SJCRH30 (cell line): ENCODE data around the gene CLDN4. TPM values are rescaled to one million over a fixed set of nuclear protein-coding genes. Genes with fewer than 3 reads are reported as not detected.
A peak's percentile ranks its signal among the peaks of the same experiment; 100 is the strongest.
"Not testable (repeated sequence)": the region's sequence is repeated elsewhere in the genome, so short reads cannot be mapped to it uniquely, and the experiment has no call there.

ENCODE experiments used
- DNase-seq, 2 experiments: peaks; one replicate each; pipeline ENCODE4 v3.0.0-alpha.2; 2015 to 2020
- H3K27ac ChIP-seq: fragments of 250-450 bp; sonication (Bioruptor Pico); 2 replicates; pipeline ENCODE4 v1.5.1; 2020; ENCODE audit warnings: mild to moderate bottlenecking, moderate library complexity
- H3K27me3 ChIP-seq: fragments of 250-450 bp; sonication (Bioruptor Pico); 2 replicates; pipeline ENCODE4 v1.5.1; 2020; ENCODE audit warnings: mild to moderate bottlenecking, moderate library complexity
- H3K36me3 ChIP-seq: fragments of 250-450 bp; sonication (Bioruptor Pico); 2 replicates; pipeline ENCODE4 v1.5.1; 2020; ENCODE audit warnings: mild to moderate bottlenecking, moderate library complexity
- H3K4me1 ChIP-seq: fragments of 250-450 bp; sonication (Bioruptor Pico); 2 replicates; pipeline ENCODE4 v1.5.1; 2020; ENCODE audit warnings: mild to moderate bottlenecking, moderate library complexity
- H3K4me3 ChIP-seq: fragments of 250-450 bp; sonication (Bioruptor Pico); 2 replicates; pipeline ENCODE4 v1.5.1; 2020; ENCODE audit warnings: mild to moderate bottlenecking, moderate library complexity
- H3K9me3 ChIP-seq: fragments of 250-450 bp; sonication (Bioruptor Pico); replicated peaks from 2 replicates; pipeline ENCODE4 v1.5.1; 2020; ENCODE audit warnings: mild to moderate bottlenecking, moderate library complexity
- total RNA-seq: library from RNA; depleted of rRNA; stranded (reverse); fragments of >200 nt; shearing (Covaris generic); gene quantifications from 2 replicates; pipeline ENCODE4 v1.2.3, GENCODE V29; 2014

CLDN4 gene
- total RNA-seq, 1 experiment from 2014 or later = 0.06 TPM

DNA sequence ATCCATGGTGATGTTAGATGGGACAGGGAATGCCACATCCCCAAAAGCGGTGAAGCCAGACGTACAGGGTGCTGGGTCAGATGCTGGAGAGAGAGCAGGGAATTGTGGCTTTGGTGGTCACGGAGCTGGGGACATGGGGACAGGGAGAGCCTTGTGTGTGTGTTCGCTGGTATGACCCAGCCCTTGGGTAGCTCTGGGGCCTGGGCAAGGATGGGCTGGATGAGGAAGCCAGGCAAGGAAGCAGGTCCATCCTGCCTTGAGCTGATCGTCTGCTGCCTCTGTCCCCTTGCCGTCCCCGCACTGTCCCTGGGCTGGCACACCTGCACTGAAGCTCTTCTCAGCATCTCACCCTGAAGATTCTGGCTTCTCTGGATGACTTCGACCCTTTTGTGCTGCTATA is 15.4 kb upstream of the CLDN4 start:
- no peaks in the 10 kb centered on the region for H3K27me3 ChIP-seq
- H3K36me3 ChIP-seq = no peaks in the 10 kb centered on the region
- H3K4me1 ChIP-seq = no peaks in the 10 kb centered on the region
- DNase-seq = no peak
- no peaks in the 10 kb centered on the region for H3K9me3 ChIP-seq
- no peak overlapping the region for H3K4me3 ChIP-seq
- no peak overlapping the region for H3K27ac ChIP-seq

DNA sequence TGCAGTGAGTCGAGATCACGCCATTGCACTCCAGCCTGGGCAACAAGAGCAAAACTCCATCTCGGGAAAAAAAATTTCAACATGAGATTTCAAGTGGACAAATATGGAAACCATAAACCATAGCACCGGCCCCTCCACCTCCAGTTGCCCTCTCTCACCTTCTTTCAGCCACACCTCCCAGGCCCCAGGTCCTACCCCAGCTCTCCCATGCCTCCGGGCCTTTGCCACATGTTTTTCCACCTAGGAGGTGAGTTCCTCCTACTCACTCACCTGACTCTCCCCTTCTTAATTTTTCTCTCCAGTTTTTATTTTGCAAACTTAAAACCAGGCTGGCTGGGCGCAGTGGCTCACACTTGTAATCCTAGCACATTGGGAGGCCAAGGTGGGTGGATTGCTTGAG is 13.7 kb upstream of the CLDN4 start:
- DNase-seq = no peak
- H3K9me3 ChIP-seq = no peaks in the 10 kb centered on the region
- H3K27me3 ChIP-seq = no peaks in the 10 kb centered on the region

DNA sequence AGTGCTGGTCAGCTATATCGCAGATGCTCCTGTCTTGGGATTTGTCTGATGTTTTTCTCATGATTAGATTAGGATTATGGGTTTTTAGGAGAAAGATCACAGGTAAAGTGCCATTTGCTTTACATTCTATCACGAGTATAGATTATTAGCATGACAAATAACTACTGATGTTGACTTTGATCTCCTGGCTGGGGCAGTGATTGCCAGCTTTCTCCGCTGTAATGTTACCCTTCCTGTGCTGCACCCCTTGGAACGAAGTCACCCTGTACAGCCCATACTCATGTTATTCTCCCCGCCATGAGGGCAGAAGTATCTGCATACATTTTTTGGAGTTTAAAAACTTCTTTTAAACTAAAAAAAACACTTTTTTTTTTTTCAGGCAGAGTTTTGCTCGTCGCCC is 10.8 kb upstream of the CLDN4 start:
- H3K27ac ChIP-seq = no peak overlapping the region
- no peaks in the 10 kb centered on the region for H3K9me3 ChIP-seq
- H3K36me3 ChIP-seq = no peaks in the 10 kb centered on the region
- no peak for DNase-seq
- H3K27me3 ChIP-seq = no peaks in the 10 kb centered on the region; the same call in 1 of the 2 replicates
- H3K4me3 ChIP-seq = no peak overlapping the region
- H3K4me1 ChIP-seq = peaks cover 9% of the 10 kb centered on the region; the same call in 1 of the 2 replicates

More for the DNA sequence above, 13.7 kb upstream of the CLDN4 start:
- Histone ChIP-seq H3K27ac (no peak overlapping the region), H3K4me1 (no peaks in the 10 kb centered on the region), H3K36me3 (no peaks in the 10 kb centered on the region), H3K4me3 (no peak overlapping the region)

DNA sequence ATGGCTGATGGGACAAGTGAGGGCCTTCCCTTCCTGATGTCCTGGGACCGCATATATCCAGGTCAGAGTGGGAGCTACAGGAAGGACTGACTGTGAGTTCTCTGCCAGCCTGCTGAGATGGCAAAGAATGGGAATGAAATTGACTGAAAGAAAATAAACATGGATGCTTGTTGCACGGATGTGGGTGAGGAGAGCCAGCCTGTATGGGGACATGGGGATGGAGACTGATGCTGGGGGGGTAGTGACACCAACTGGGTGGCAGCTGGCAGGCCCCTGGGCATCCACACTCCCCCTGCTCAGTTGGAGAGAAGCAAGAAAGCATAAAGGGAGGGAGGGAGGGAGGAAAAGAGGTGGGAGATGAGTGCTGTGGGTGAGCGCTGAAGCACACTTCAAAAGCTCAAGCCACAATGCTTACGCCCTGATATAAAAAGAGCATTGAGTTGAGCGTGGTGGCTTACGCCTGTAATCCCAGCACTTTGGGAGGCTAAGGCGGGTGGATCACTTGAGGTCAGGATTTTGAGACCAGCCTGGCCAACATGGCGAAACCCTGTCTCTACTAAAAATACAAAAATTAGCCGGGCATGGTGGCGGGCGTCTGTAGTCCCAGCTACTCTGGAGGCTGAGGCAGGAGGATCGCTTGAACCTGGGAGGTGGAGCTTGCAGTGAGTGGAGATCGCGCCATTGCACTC is 9.1 kb upstream of the CLDN4 start:
- H3K4me3 ChIP-seq, H3K27me3 ChIP-seq, H3K36me3 ChIP-seq, H3K27ac ChIP-seq, H3K9me3 ChIP-seq, DNase-seq: not testable (repeated sequence)
- H3K4me1 ChIP-seq = peaks cover 18% of the 10 kb centered on the region

DNA sequence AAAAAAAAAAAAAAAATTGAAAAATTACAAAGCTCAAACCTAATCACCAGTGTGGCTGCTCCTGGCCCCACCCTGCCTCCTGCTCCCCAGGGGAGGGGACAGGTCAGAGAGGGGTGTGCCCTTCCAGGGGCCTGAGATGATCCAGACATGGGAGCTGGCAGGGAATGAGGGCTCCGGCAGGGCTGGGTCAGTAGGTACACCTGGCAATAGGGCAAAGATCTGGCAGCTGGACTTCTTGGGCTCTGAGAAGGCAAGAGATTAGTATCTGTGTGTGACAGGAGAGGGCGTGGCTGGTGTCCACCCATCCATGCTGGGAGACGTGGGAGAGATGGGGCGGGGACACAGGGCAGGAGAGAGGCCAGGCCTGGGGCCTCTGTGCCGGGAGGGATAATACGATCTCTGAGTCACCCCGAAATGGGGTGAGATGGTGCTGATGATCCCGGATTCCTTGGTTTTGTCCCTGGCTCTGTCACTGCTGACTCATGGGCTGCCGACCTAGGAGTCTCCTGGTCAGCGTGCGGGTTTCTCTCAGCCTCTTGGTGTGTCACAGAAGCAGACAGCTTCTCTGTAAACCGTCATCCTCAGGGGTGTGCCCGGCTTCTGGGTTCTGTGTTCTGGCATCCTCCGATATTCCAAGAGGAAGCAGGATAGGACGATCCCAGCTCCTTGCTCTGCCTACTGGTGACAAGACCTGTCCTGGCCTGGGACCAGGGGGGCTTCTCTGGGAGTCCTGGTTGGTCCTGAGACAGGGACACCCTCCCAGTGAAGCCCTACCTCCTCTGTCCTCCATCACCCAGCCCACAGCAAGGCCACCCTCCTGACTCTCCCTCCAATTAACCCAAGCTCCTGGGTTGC is 8.2 kb upstream of the CLDN4 start:
- no peak overlapping the region for H3K4me3 ChIP-seq
- no peaks in the 10 kb centered on the region for H3K36me3 ChIP-seq
- peak; percentile 69 to 74 for DNase-seq
- H3K27ac ChIP-seq = no peak overlapping the region
- peaks cover 25% of the 10 kb centered on the region for H3K4me1 ChIP-seq
- H3K27me3 ChIP-seq = no peaks in the 10 kb centered on the region; the same call in 1 of the 2 replicates
- no peaks in the 10 kb centered on the region for H3K9me3 ChIP-seq

DNA sequence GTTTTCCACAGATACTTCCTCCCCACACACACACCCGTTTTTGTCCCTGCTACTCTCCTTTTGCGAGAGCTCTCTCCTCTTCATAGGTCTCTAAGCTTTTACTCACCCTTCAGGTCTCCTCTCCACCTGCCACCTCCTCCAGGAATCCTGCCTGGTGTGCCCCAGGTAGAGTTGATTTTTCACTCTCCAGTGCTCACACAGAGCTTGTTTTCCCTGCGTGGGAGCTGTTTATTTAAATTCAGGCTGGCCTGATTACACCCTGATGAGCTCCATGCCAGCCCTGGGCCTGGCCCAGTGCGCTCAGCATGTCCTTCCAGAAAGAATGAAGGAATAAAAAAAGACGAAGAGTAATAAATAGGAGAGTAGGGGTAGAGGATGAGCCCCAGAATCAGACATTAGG is 7.5 kb upstream of the CLDN4 start:
- DNase-seq = no peak
- Histone ChIP-seq H3K9me3 (no peaks in the 10 kb centered on the region), H3K27ac (no peak overlapping the region), H3K4me1 (peaks cover 30% of the 10 kb centered on the region), H3K4me3 (no peak overlapping the region), H3K27me3 (no peaks in the 10 kb centered on the region; the same call in 1 of the 2 replicates), H3K36me3 (no peaks in the 10 kb centered on the region)

DNA sequence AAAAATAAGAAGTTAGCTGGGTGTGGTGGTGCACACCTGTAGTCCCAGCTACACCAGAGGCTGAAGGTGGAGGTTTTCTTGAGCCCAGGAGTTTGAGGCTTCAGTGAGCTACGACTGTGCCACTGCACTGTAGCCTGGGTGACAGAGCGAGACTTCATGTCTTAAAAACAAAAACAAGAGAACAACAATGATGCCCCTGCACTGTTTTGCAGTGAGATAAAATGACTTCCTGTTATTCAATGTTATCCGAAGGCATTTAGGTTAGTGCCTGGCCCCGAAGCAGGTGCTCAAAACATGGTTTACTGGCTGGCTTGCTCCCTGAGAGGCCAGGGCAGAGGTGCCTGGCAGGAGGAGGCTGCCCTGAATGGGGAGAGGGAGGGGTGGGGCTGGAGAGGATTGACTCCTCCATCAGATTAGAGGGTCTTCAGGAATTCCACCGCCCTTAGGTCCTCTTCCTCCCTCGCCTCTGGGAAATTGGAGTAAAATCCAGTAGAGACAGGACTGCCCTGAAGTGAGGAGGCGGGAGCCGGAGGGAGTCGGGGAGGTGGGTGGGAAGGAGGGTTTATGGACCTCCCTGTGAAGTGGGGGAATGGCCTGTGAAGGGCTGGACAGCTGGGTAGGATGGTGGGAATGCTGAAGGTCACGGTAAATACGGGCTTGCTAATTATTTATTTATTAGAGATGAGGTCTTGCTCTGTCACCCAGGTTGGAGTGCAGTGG is 6.8 kb upstream of the CLDN4 start:
- peaks cover 31% of the 10 kb centered on the region for H3K4me1 ChIP-seq
- H3K27me3 ChIP-seq = no peaks in the 10 kb centered on the region; the same call in 1 of the 2 replicates
- no peak overlapping the region for H3K27ac ChIP-seq
- H3K9me3 ChIP-seq = no peaks in the 10 kb centered on the region
- H3K4me3 ChIP-seq = no peak overlapping the region
- no peak for DNase-seq
- H3K36me3 ChIP-seq = no peaks in the 10 kb centered on the region

DNA sequence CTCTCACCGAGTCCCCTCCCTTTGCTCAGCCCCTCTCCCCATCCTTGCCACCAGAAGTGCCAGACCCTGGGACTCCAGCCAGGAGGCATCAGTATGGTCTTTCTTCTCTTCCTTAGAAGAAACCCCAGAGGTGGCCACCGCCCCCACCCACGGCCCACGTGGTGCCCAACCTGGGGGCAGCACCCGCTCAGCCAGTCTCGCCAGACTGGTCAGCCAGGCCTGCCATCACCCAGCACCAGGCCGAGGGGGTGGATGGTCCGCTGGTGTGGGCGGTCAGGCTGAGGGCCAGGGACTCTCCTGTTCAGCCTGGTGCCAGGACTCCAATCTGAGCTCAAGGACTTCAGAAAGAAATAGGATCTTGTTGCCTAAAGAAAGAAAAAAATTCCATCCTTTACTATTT is 5.8 kb upstream of the CLDN4 start:
- Histone ChIP-seq H3K27ac (no peak overlapping the region), H3K4me3 (no peak overlapping the region), H3K4me1 (peaks cover 31% of the 10 kb centered on the region), H3K36me3 (no peaks in the 10 kb centered on the region), H3K27me3 (no peaks in the 10 kb centered on the region; the same call in 1 of the 2 replicates), H3K9me3 (no peaks in the 10 kb centered on the region)
- DNase-seq = no peak

DNA sequence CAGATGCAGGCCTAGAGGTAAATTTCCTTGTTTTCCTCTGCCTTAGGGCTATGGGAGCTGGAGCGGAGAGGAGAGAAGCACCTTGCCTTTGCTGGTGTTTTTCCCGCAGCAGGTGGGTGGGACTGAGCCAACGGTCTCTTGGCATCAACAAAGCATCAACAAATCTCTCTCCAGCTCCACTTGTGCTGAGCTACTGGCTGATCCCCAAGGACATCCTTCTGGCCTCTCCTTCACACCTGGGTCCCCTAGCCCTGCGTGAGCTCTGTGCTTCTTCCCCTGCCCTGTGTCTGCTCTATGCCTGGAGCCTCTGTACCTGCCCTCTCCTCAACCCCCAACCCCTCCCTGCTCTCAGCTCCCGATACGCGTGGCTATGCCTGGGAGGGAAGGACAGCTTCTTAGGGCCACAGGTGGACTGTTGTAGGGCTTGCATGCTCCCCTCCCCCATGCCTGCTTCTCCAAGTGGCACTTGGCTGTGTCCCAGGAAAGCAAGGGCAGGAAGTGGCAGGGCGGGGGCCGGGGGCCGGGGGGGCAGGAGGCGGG is 3.2 kb upstream of the CLDN4 start:
- no peak overlapping the region for H3K27ac ChIP-seq
- H3K9me3 ChIP-seq = no peaks in the 10 kb centered on the region
- peak; percentile 46 to 47 for DNase-seq
- no peak overlapping the region for H3K4me3 ChIP-seq
- peaks cover 38% of the 10 kb centered on the region for H3K4me1 ChIP-seq
- H3K36me3 ChIP-seq = no peaks in the 10 kb centered on the region
- no peaks in the 10 kb centered on the region; the same call in 1 of the 2 replicates for H3K27me3 ChIP-seq

DNA sequence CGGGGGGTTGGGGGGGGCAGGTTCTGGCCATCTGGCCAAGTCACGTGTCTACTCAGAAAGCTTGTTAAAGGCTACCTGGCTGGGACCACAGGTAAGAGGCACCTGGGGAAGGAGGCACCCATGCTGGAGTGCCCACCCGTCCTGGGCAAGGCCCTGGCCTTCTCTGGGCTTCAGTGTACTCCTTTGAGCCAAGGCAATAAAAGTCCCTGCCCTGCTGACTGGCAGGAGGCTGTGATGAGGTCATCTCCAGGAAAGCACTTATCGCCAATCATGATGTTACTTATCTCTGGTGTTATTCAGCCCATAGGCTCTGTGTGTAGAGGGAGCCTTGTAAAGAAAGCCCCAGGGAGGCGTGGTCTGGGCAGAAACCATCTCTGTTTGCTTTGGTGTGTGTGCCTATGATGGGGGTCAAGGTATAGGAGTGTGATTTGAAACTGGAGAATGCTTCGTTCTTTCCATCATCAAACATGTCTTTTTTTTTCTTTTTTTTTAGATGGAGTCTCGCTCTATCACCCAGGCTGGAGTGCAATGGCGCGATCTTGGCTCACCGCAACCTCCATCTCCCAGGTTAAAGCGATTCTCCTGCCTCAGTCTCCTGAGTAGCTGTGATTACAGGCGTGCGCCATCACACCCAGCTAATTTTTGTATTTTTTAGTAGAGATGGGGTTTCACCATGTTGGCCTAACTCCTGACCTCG is 2.5 kb upstream of the CLDN4 start:
- H3K4me3 ChIP-seq = no peak overlapping the region
- no peaks in the 10 kb centered on the region; the same call in 1 of the 2 replicates for H3K27me3 ChIP-seq
- DNase-seq = peak; percentile 41 to 63
- H3K27ac ChIP-seq = no peak overlapping the region
- no peaks in the 10 kb centered on the region for H3K36me3 ChIP-seq
- H3K9me3 ChIP-seq = no peaks in the 10 kb centered on the region
- H3K4me1 ChIP-seq = peaks cover 32% of the 10 kb centered on the region

DNA sequence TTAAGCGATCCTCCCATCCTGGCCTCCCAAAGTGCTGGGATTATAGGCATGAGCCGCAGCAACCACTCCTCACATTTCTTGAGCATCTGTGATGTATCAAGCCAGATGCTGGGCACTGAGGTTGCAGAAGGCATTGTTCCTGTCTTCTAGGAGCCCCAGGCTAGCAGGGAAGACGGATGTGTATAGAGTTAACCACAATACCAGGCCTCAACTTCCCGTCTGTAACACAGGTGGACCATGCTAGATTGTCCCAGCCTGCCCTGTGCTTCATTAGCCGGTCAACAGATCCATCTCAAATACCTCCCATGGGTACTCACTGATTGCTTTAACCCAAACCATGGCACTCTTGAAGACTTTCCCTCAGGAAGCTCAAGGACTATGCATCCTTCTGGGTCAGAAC is 1.8 kb upstream of the CLDN4 start:
- Histone ChIP-seq H3K27ac (no peak overlapping the region), H3K27me3 (no peaks in the 10 kb centered on the region; the same call in 1 of the 2 replicates), H3K9me3 (no peaks in the 10 kb centered on the region), H3K4me3 (no peak overlapping the region), H3K36me3 (no peaks in the 10 kb centered on the region), H3K4me1 (peaks cover 32% of the 10 kb centered on the region)
- no peak for DNase-seq

DNA sequence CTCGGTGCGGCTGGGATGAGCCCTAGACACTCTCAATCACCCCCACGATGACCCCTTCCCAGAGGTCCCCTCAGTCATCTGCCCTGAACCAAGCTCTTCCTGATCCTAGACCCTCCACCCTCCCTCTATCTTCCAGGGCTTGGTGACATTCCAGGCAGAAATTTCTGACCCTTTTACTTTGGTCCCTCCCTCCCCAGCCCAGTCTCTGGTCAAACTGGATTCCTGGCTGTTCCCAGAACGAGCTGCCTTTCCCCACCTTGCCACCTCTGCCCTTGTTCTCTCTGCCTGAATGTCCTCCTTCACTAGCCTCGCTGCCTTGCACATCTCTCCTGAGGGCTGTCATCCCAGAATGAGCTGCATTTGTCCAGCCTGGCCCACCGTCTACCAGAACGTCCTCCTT is 1.3 kb upstream of the CLDN4 start:
- no peak for DNase-seq
- Histone ChIP-seq H3K9me3 (no peaks in the 10 kb centered on the region), H3K27me3 (no peaks in the 10 kb centered on the region; the same call in 1 of the 2 replicates), H3K4me3 (no peak overlapping the region), H3K4me1 (peaks cover 32% of the 10 kb centered on the region), H3K27ac (no peak overlapping the region), H3K36me3 (no peaks in the 10 kb centered on the region)

DNA sequence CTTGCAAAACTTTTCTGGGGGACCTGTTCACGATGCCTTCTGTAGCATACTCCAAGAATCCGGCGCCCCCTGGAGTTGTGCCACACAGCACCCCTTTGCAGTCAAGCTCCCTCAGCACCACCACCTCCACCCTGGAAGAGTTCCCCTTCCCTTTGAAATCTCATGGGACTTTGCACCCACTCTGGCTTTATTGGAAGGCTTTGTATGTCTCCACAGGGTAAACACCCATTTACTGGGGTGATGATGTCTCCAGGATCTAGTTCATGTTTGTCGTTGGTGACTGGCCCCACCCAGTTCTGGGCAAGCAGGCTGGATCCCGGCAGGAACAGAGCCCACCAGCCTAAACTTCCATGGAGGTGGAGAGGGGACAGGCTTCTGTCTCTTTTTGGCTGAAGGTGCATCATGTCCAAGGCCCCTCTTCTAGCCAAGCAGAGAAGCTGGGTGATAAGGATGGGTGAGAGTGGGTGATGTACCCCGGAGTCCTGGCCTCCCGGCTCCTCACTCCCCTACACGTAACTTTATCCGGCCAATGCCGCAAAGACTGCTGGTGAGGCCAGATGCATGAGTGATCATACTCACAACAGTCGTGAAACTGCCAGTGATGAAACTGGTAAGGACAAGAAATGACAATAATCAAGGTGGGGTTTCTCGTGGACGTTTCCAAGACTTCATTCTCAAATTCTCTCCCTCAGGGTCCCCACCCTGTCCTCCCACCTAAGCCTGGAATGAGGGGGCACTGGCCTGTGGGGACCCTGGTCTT is 695 bp upstream of the CLDN4 start:
- Histone ChIP-seq H3K36me3 (no peaks in the 10 kb centered on the region), H3K27ac (no peak overlapping the region), H3K4me3 (no peak overlapping the region), H3K4me1 (peaks cover 32% of the 10 kb centered on the region), H3K27me3 (no peaks in the 10 kb centered on the region; the same call in 1 of the 2 replicates), H3K9me3 (no peaks in the 10 kb centered on the region)
- no peak for DNase-seq

DNA sequence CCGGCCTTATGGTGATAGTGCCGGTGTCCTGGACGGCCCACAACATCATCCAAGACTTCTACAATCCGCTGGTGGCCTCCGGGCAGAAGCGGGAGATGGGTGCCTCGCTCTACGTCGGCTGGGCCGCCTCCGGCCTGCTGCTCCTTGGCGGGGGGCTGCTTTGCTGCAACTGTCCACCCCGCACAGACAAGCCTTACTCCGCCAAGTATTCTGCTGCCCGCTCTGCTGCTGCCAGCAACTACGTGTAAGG is 713 bp downstream of the CLDN4 start:
- Histone ChIP-seq H3K4me1 (peaks cover 26% of the 10 kb centered on the region), H3K4me3 (no peak overlapping the region), H3K27ac (no peak overlapping the region), H3K36me3 (no peaks in the 10 kb centered on the region), H3K9me3 (no peaks in the 10 kb centered on the region), H3K27me3 (no peaks in the 10 kb centered on the region; the same call in 1 of the 2 replicates)
- no peak for DNase-seq
